ENCODE results near the gene MGAT4B.
"Not testable (repeated sequence)": the region's sequence is repeated elsewhere in the genome, so short reads cannot be mapped to it uniquely, and the experiment has no call there.

The MGAT4B gene

DNA sequence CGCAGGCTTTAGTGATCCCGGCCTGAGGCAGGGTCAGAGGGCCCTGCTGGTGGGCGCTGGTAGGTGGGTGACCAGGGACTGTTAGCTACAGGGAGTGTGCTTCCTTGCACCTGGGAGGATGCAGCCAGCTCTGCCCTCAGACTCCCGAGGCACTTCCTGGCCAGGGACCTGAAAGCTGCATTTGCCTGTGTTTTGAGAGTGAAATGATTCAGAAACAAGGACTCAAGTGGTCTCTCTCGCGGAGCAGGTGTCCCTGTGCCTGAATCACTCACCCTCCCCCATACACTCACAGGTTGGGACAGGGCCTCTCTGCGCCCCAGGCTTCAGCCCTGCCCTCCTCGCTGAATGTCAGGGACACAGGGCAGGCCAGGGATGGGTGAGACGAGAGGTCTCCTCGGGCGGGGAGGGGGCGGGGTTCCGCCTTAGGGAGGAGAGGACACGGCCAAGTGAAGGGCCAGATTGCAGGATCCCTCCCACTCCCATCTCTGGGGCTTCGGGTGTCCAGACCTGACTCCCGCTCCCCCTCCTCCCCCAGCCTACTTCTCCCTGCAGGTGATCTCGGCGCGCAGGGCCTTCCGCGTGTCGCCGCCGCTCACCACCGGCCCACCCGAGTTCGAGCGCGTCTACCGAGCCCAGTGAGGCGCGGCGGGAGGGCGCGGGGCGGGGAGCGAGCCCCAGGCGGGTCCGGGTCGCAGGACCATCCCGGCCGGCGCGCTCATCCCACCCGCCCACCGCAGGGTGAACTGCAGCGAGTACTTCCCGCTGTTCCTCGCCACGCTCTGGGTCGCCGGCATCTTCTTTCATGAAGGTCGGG is 11.4 kb downstream of the MGAT4B start:
- no peak for DNase-seq (ENCODE audit: low read depth, low spot score)

DNA sequence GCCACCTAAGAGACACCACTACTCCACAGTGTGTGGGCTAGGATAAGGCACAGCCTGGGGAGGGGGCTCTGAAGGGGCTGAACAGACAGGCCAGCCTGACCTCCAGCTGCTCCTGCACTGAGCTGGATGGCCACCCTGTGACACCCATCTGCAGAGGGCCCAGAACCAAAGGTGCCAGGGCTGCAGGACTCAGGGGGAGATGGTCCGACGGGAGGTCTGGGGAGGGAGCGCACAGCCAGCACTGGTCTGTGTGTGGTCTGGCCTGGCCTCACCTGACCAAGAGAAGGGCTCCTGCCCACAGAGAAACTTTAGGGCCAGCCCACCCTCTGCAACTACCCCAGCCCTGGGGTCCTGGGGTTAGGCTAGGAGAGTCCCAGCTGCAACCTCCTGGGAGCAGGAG is 12.1 kb downstream of the MGAT4B start:
- DNase-seq (ENCODE audit: low read depth, low spot score): no peak

DNA sequence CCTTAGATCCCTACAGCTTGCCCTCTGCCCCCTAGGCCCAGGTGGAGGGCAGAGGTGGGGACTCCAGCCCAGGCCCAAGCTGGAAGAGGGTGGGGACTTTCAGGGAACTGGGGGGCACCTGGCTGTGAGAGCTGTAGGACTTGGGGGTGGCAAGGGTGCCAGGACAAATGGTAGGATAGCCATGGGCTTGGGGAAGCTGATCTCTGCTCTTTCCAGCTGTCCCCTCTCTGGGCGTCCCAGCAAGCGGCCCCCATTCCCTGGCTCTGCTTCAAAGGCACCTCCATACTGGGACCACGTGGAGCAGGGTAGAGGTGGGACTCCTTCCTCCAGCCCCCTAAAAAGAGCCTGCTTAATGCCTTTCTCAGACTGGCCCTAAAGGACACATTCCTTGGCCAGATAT is 12.5 kb downstream of the MGAT4B start:
- DNase-seq (ENCODE audit: low read depth, low spot score): no peak

DNA sequence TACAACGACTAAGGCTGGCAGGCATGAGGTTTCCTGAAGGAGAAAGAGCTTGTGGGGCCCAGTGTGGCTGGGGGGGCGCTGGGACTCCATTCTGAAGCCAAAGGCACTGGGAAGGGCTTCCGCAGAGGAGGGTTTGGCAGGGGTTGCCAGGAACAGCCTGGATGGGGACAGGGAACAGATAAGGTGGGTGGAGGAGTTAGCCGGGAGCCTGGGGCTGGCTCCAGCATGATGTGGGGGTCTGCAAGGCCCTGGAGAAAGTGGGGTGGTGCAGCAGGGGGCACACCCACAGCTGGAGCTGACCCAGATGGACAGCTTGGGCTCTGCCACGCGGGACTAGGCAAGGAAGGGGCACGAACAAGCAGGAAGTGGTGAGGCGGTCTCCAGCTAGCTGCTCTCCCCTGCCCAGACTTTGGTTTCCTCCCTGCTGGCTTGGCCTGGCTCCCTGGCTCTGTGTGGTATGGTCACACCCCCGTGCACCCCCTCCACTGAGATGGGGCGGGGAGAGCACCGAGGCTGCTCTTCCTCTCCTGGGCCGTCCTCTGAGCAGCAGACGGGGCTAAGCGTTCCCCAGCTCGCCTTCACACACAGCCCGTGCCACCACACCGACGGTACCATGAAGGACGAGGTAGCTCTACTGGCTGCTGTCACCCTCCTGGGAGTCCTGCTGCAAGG is 13.1 kb downstream of the MGAT4B start, which contains the start of gene LTC4S:
LTC4S (plus strand) TSS at position 519 of the 672 bp plus-strand sequence; CDS start at position 614, 95 bp downstream.
- no peak for DNase-seq (ENCODE audit: low read depth, low spot score)

DNA sequence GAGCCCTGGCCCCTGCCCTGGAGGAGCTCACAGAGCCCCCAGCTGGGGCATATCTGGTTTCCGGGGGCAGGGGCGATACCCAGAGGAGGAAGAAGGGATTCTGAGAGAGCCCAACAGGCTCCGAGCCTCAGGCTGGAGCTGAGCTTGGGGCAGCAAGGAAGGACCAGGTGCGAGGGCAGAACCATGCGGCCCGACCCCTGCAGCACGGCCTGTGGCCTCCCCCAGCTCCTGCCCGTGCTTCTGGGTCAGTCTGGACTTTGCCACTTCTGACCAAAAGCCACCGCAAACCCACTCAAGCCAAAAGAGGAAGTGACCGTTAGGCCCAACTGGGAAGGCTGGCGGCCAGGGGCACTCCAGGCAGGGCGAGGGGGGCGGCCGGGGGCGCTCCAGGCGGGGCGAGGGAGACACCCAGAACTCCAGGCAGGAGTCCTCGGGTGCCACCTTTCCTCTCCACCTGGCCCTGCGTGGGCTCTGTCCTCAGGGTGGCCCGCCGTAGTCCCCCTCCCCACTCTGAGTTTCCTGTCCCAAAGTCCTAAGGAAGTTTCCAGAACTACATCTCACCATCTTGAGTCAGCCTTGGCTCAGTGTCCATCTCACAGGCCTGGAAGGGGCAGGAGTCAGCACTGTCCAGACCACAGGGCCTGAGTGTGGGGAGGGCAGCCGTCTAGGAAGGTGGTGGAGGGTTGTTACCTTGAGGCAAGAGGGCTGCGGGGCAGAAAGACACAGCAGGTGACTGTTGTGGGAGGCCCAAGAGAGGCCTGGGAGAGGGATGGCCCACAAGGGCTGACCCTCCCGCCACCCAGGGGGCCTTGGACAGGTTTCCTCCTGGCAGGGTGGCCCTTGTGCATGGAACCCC is 13.8 kb downstream of the MGAT4B start:
- no peak for DNase-seq (ENCODE audit: low read depth, low spot score)

DNA sequence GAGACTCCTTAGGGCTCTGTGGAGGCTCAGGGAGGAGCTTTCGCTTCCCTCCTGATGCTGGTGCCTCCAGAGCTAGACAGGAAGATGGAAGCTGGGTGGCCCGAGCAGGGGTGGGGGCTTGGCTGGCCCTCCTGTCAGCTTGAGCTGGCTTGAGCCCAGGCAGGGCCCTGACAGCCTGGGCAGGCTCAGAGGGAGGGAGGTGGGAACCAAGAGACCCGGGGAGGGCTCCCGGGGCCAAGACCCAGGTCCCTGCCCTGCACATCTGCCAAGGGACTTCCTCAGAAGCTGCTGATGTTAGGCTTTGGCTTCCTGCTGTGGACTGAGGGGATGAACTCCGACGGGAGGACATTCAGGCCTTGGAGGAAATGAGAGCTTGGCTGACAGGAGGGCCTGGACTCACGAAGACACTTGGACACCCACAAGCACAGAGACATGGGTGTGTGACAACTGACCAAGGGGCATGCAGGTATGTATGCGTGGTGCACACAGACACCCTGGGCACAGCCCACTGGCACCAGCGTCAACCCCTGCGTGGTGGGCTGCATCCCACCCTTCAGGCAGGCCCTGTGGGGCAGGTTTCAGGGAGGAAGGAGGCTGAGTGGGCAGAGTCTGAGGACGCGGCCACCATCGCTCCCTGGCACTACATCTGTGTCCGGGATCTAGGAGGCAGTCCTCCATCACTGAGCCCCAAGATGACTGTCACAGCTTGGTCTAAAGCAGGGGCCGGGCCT is 14.6 kb downstream of the MGAT4B start:
- no peak for DNase-seq (ENCODE audit: low read depth, low spot score)

DNA sequence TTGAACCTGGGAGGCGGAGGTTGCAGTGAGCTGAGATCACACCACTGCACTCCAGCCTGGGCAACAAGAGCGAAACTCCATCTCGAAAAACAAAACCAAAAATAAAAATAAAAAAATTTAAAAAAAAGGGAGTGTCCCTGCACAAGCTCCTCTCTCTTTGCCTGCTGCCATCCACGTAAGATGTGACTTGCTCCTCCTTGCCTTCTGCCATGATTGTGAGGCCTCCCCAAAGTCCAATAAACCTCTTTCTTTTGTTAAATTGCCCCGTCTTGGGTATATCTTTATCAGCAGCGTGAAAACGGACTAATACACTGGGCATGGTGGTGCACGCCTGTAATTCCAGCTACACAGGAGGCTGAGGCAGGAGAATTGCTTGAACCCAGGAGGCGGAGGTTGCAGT is 17.4 kb downstream of the MGAT4B start:
- DNase-seq (ENCODE audit: low read depth, low spot score): not testable (repeated sequence)

DNA sequence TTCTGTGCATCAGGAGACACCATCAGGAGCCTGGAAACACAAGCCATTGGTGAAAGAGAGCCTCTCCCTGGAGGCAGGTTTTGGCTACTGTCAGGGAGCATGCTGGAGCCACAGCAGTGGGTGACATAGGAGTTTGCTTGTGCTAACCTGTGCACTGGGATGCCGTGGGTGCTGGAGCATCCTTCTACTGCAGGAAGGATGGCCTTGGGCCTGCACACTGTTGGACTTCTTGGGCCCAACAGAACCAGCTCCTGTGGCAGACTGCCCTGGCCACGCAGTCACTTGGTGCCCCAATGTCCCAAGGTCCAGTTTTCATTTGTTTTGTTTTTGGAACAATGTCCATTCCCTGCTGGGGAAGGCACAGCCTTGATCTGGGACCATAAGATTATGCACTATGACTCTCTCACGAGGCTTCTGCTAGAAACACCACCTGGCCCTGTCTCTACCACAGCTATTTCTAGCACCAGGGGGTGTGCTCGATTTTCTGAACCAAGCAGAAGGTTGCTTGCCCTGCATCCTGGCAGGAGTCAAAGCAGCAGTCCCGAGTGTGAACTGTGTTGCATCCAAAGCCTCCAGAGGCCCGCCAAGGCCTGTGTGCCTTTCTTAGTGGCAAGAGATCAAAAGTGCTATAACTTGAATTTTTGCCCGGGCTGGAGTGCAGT is 18.3 kb downstream of the MGAT4B start:
- DNase-seq (ENCODE audit: low read depth, low spot score): no peak

DNA sequence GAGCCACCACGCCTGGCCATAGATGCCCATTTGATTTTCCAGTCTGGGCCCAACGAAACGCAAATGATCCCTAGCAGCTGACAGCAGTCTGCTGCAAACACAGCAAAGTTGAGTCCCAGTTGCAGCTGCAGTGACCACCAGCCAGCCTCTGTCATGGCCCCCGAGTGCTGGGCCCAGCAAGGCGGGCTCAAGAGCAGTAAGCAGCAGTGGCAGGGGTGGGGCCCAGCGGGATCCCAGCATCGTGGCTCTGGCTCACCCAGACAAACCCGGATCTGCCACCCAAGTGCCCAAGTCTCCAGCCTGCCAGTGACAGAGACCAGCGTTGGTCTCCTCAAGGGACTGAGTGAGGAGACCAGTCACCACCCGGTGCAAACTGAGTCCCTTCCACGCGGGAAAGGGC is 19.8 kb downstream of the MGAT4B start:
- DNase-seq (ENCODE audit: low read depth, low spot score): no peak

DNA sequence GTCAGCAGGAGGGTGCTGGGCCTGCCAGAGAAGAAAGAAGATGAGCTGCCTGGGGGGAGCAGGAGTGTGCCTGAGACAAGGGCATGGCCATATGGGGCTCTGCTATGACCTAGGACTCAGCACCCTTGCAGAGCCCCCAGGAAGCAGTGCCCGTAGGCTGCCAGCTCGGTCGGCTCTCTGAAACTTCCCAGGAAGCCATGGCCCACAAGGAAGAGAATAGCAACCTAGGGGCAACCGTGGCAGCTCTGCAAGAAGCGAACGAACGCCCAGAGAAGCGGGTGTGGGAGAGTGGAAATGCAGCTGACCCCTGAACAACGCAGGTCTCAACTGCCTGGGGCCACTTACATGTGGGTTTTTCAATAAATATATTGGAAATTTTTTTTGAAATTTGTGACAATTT is 23.5 kb downstream of the MGAT4B start:
- no peak for DNase-seq (ENCODE audit: low read depth, low spot score)

DNA sequence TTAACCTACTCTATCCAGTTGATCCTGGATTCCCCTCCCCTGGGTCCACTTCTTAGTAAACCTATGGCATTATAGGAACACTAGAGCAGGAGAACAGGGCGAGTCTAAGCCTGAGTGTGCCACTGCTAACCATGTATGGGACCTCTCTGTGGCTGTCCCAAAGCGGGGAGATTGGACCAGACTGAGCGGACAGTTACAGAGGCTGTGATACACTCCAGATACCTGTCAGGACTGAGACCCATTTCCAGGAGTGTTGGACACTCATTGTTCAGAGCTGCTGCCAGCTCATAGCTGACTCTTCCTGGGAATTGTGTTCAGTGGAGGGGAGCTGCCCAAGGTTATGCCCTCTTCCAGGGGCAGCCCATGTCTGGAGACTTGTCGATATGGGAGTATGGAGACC is 24.8 kb downstream of the MGAT4B start:
- DNase-seq (ENCODE audit: low read depth, low spot score): no peak

DNA sequence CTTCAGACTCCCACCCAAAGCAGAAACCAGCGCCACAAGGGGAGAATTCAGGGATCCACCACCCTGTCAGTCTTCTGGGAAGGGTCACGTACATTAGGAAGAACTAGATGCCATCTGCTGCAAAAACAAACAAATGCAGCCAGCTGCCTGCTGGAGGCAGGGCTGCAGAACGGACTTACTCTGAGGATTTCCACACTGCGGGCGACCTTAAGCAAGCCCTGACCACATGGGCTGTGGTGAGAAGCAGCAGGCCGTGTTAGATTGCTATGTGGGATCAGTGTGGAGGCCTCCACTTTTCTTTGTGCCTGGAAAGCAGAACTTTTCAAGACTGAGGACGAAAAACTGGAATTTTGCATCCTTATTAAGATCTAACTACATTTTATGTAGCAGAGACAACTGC is 26.3 kb downstream of the MGAT4B start:
- DNase-seq (ENCODE audit: low read depth, low spot score): no peak

DNA sequence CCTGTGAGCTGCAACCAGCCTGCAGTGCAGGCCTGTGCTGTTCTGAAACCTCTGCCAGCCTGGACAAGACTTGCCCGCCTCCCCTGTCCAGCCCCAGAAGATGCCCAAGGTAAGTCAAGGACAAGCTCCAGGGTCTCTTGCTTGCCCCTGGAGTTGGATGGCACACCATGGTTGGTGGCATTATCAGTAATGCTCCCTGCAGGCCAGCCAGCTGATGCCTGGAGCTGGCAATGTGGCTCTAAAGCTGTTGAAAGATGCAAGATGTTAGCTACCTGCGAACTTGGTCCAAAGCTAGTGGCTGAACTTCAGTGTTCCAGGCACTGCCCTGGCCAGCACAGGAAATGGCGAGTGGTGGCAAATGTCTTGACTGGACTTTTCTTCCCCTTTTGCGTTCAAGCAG is 26.8 kb downstream of the MGAT4B start:
- DNase-seq (ENCODE audit: low read depth, low spot score): no peak

DNA sequence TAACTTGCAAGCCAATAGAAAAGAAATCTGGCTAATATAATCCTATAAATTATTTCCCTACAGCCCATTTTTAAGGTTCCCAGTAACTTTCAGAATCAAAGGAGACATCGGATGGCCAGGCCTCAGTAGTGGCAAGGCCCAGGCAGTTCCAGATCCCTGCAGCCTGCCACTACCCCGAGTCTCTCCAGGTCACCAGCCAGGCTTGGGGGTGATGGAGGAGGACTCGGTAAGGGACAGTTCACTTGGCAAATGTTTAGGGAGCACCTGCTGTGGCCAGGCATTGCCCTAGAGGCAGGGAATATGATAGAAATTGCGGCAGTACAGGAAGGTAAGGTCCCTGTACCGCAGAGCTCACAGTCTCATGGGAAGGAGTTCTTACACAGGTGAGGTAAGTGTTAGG is 28.1 kb downstream of the MGAT4B start:
- DNase-seq (ENCODE audit: low read depth, low spot score): no peak

DNA sequence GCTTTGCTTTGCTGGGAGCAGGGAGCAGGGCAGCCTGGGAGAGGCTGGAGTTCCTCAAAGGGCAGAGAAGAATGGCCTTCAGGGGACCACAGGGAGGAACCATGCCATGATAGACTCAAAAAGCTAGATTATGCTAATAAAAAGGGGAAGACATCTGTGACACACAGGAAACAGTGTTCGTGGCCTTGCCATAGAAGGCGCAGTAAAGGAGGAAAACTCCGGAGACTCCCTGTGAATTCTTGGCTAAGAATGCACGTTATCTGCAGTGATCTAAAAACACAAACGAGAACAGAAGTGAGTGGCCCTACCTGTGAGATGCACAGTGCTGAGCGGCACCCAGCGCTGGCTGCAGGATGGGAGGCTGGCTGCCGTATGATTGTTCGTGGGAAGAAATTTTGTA is 28.8 kb downstream of the MGAT4B start:
- DNase-seq (ENCODE audit: low read depth, low spot score): no peak

DNA sequence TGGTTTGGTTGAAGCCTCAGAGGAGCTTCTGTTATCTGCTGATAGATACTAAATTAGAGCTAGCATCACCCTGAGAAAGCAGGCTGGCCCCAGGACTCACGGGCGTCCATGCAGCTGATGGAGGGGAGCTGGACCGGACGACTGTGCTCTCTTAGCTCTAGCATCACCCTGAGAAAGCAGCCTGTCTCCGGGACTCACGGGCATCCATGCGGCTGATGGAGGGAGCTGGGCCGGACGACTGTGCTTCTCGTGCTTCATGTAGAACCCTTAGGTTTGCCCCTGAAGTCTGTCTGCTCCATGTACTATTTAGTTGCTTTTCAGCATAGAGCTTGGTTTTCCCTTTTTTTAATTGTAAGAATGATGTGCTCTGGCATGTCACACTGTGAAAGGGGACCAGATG is 29.2 kb downstream of the MGAT4B start:
- DNase-seq (ENCODE audit: low read depth, low spot score): no peak

DNA sequence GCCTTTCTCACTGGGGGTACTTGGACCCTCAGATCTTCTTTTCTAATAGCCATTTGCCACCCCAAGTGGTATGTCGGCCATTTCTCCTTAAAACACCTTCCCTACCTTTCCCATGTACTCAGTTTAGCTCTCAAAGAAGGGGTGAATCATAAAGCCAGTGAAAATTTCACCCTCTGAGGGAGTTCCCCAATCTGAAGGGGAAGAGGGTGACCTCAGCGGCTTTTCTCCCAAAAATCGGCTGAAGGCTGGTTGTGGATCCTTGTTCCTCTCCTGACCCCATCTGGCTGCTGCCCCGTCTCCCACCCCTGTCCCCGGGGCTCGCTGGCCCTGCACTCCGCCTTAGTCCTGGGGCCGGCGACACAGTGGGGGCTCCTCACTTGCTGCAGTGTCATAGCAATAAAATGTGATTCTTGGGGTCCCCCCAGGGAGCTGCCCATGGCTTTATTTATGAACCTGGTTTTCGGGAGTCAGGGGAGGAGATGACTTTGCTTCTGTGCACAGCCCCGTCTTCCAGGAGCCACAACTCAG is 30.2 kb downstream of the MGAT4B start:
- DNase-seq (ENCODE audit: low read depth, low spot score): no peak

DNA sequence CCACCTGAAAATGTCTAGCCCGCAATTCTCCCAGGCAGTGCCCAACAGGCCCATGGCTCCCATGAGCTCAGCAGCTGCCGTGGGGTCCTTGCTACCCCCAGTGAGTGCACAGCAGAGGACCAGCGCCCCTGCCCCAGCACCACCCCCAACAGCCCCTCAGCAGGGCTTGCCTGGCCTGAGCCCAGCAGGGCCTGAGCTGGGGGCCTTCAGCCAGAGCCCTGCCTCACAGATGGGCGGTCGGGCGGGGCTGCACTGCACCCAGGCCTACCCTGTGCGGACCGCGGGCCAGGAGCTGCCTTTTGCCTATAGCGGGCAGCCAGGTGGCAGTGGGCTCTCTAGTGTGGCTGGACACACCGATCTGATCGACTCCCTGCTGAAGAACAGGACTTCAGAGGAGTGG is 32.2 kb downstream of the MGAT4B start:
- DNase-seq (ENCODE audit: low read depth, low spot score): no peak

DNA sequence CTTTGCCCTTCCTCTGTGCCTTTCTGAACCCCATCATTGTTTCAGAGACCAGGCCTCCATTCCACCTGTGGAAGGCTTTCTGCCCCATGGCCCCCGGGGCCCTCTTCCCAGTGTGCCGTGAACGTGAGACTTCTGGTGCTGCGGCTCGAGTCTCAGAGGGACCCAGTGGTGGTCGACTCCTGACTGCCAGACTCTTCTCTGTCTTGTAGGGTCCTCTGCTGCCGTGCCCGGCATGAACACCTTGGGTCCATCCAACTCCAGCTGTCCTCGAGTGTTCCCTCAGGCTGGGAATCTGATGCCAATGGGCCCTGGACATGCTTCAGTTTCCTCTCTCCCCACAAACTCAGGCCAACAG is 33.0 kb downstream of the MGAT4B start:
- DNase-seq (ENCODE audit: low read depth, low spot score): no peak

DNA sequence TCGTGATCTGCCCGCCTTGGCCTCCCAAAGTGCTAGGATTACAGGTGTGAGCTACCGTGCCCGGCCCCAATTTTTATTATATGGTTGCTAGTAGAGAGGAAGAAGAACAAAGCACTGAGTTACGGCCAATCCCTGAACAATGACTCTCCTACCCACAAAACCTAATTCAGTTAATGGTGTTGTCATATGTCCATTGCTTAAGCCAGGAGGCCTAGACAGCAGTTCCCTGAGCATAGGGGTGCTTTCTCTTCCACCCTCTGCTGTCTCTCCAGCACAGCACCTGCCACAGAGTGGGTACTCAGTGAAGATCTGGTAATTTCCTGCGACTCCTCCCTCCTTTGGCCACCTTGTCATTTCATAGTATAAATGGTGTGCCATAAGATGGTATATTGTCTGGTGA is 34.3 kb downstream of the MGAT4B start:
- no peak for DNase-seq (ENCODE audit: low read depth, low spot score)

DNA sequence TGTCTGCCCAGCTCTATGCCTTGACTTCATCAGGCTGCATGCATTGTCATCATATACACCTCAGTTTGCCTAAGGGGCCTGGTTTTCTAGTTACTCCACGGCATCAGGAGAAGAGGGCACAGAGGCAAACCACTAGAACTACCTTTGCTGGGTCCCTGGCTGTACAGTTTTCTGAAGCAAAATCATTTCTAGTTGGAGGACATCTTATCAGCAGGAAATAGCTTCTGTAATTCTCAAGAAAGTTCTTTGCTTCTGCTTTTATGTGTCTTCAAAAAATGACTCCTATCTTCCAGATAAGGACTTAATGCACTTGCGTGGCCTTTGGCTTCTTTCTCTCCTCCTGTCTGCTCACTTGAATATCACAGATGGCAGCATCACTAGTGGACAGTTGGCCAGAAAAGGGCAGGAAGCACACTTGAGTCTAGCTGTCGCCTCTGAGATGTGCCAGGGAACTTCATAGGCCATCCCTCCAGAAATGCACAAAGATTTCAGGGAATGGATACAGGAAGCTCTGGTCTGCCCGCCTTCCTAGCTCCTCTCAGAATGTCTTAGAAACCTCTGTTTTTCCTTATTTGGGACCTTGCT is 35.3 kb downstream of the MGAT4B start:
- DNase-seq (ENCODE audit: low read depth, low spot score): no peak
